Gastrocnemius medialis (tissue), 4 donors: Measurements from ENCODE around the gene DHRS7. TPM values are rescaled to one million over a fixed set of nuclear protein-coding genes. Genes with fewer than 3 reads are reported as not detected.

ENCODE experiments used
- ATAC-seq, 2 donors: fragments of 150-250 bp; one replicate each; pipeline ENCODE4 v1.9.1; 2016
- DNase-seq, 2 donors: peaks; one replicate each; pipeline ENCODE4 v3.0.0-alpha.2; 2019
- H3K27ac ChIP-seq, 4 donors: fragments of 200-600 bp; sonication (generic); 1 replicate in 1 of 4; 2 replicates in 3 of 4; pipeline ENCODE4 v1.5.1; 2016 to 2018; ENCODE audit warnings: mild to moderate bottlenecking in 2 of 4, moderate library complexity in 1 of 4
- H3K27me3 ChIP-seq, 3 donors: fragments of 200-600 bp; sonication (generic) in 2 of 3; 1 replicate in 1 of 3; 2 replicates in 2 of 3; pipeline versions ENCODE4 v1.5.1 to v1.6.0; 2016 to 2019; ENCODE audit warnings: mild to moderate bottlenecking in 1 of 3, moderate library complexity in 1 of 3
- H3K36me3 ChIP-seq, 2 donors: fragments of 200-600 bp; sonication (generic) in 1 of 2; one replicate each; pipeline ENCODE4 v1.5.1; 2017 to 2018
- H3K4me1 ChIP-seq, 2 donors: fragments of 200-600 bp; sonication (generic) in 1 of 2; one replicate each; pipeline ENCODE4 v1.5.1; 2016 to 2017; ENCODE audit warnings: mild to moderate bottlenecking in 2 of 2
- H3K4me3 ChIP-seq, 4 donors: fragments of 200-600 bp; sonication (generic) in 3 of 4; 1 replicate in 1 of 4; 2 replicates in 3 of 4; pipeline ENCODE4 v1.5.1; 2016 to 2019; ENCODE audit warnings: mild to moderate bottlenecking in 2 of 4
- H3K9me3 ChIP-seq, 3 donors: fragments of 200-600 bp; sonication (generic) in 2 of 3; 1 replicate in 1 of 3; 2 replicates in 2 of 3; pipeline ENCODE4 v1.5.1; 2016 to 2019
- POLR2A ChIP-seq, 2 donors: fragments of 450-650 bp; IDR thresholded peaks; one replicate each; pipeline ENCODE4 v1.6.1; 2017; ENCODE audit warnings: antibody characterized with exemption in 2 of 2, mild to moderate bottlenecking in 2 of 2, moderate library complexity in 2 of 2
- in situ Hi-C, 4 donors: fragments of 200-750 bp; cut with MboI; loops; one replicate each; pipeline versions ENCODE4 v1.15.0 to v1.8.0; 2017; ENCODE audit warnings: low sequenced_read_pairs in 4 of 4
- intact Hi-C: fragments of 100-400 bp; cut with DNase I; formaldehyde crosslinking; loops from one replicate; pipeline ENCODE4 v1.15.1; 2023; ENCODE audit warnings: low total_unique reads
- total RNA-seq, 4 donors: library from RNA; depleted of rRNA; stranded (reverse); fragments of >200 nt; gene quantifications; one replicate each; pipeline versions ENCODE4 v1.1.0 to v1.2.3, GENCODE V29; 2016
- TF ChIP-seq, protein P1 (sequence below), 5 experiments: fragments of 450-650 bp in 3 of 5; fragments of 200-600 bp in 2 of 5; sonication (generic) in 2 of 5; IDR thresholded peaks in 4 of 5; conservative IDR thresholded peaks in 1 of 5; 1 replicate in 4 of 5; 2 replicates in 1 of 5; pipeline ENCODE4 v1.5.1; 2016 to 2019; ENCODE audit warnings: antibody characterized with exemption in 5 of 5, mild to moderate bottlenecking in 3 of 5, moderate library complexity in 3 of 5

Gene DHRS7
- total RNA-seq, 4 donors from 2014 or later, result 937 to 2,179 (median 1,242) TPM

DNA sequence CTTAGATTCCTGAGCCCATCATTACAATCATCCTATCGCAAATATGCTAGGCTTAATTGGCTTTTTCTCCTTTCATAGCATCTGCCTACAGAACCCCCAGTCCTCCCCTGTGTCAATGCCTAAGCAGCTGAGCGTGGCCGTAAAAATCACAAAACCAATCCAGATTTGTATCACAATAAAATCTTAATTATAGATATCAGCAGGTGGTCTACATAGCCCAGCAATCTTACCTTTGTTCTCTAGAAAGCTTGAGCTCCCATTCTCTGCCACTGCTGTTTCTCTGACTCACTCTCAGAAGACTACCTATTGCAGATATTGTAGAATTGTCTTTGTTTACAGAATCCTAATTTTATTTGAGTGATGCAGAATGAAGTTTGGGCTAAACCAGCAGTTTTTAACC, 46.0 kb upstream of the DHRS7 start:
- no peak overlapping the region for H3K27ac ChIP-seq
- H3K36me3 ChIP-seq, result no peaks in the 10 kb centered on the region
- in situ Hi-C loops, result loop anchor here in 1 of 4 donors (25.0 kb wide), 1 partner anchor 101 kb away; no protein-coding TSS in a partner anchor
- TF ChIP-seq POLR2A (IDR thresholded peaks at IDR 0.05), result no peak
- TF ChIP-seq, protein P1, sequence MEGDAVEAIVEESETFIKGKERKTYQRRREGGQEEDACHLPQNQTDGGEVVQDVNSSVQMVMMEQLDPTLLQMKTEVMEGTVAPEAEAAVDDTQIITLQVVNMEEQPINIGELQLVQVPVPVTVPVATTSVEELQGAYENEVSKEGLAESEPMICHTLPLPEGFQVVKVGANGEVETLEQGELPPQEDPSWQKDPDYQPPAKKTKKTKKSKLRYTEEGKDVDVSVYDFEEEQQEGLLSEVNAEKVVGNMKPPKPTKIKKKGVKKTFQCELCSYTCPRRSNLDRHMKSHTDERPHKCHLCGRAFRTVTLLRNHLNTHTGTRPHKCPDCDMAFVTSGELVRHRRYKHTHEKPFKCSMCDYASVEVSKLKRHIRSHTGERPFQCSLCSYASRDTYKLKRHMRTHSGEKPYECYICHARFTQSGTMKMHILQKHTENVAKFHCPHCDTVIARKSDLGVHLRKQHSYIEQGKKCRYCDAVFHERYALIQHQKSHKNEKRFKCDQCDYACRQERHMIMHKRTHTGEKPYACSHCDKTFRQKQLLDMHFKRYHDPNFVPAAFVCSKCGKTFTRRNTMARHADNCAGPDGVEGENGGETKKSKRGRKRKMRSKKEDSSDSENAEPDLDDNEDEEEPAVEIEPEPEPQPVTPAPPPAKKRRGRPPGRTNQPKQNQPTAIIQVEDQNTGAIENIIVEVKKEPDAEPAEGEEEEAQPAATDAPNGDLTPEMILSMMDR (IDR thresholded peaks at IDR 0.05 in 4 of 5, conservative IDR thresholded peaks at IDR 0.05 in 1 of 5), result no peak
- peaks cover 12 to 16% of the 10 kb centered on the region in 2 donors for H3K4me1 ChIP-seq
- DNase-seq (no peak), ATAC-seq (no peak)
- no peaks in the 10 kb centered on the region for H3K9me3 ChIP-seq
- intact Hi-C loops, result no loop called here
- no peak overlapping the region for H3K4me3 ChIP-seq
- no peaks in the 10 kb centered on the region for H3K27me3 ChIP-seq

DNA sequence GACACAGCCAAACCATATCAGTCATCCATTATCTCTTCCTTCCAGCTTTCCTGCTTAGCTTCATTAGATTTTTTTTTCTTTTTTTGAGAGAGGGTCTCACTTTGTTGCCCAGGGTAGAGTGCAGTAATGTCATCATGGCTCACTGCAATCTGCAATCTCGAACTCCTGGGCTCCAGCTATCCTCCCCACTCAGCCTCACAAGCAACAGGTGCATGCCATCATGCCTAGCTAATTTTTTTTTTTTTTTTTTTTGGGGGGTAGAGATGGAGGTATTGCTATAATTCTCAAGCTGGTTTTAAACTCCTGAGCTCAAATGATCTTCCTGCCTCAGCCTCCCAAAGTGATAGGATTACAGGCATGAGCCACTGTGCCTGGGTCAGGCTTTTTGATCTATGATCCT, 45.5 kb upstream of the DHRS7 start:
- in situ Hi-C loops (loop anchor here in 1 of 4 donors (25.0 kb wide), 1 partner anchor 102 kb away; no protein-coding TSS in a partner anchor), intact Hi-C loops (no loop called here)
- Histone ChIP-seq H3K36me3 (no peaks in the 10 kb centered on the region), H3K9me3 (no peaks in the 10 kb centered on the region), H3K4me1 (peaks cover 9 to 11% of the 10 kb centered on the region in 2 donors), H3K27ac (no peak overlapping the region), H3K27me3 (no peaks in the 10 kb centered on the region), H3K4me3 (no peak overlapping the region)
- TF ChIP-seq POLR2A (IDR thresholded peaks at IDR 0.05), result no peak
- TF ChIP-seq, protein P1 (IDR thresholded peaks at IDR 0.05 in 4 of 5, conservative IDR thresholded peaks at IDR 0.05 in 1 of 5), result no peak
- ATAC-seq (no peak), DNase-seq (no peak)

DNA sequence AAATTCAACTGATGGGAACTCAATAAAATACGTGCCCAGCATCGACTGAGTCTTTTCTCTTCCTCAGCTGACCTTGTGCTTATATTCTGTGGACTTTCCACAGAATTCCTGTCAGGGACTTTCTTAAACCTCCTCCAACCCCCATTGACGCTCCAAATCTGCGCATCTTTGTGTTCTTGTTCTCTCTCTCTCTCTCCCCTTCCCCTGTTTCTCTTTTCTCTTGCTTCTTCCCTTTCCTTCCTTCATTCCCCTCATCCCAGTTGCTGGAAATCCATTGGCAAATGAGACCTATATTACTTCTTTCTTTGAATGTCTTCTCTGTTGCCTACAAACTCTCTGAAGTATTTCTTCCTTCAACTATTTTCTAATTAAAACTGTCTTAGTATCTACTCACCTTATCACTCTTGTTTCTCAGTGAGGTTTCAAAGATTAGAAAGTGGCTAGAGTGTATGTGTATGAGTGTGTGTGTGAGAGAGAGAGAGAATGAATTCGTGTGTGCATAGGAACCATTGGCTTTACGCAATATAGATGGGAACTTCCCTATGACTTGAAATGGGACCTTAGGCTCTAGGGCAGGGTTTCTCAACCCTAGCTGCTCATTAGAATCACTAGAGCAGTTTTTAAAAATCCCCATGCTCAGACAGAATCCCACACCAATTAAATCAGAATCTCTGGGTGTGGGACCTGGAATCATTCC, 41.8 kb upstream of the DHRS7 start:
- intact Hi-C loops, result no loop called here
- Histone ChIP-seq H3K4me1 (peaks cover 11 to 15% of the 10 kb centered on the region in 2 donors), H3K9me3 (no peaks in the 10 kb centered on the region), H3K4me3 (no peak overlapping the region), H3K27ac (no peak overlapping the region), H3K27me3 (no peaks in the 10 kb centered on the region), H3K36me3 (no peaks in the 10 kb centered on the region)
- ATAC-seq (no peak), DNase-seq (no peak)
- in situ Hi-C loops, result loop anchor here in 1 of 4 donors (25.0 kb wide), 1 partner anchor 105 kb away; no protein-coding TSS in a partner anchor
- TF ChIP-seq POLR2A (IDR thresholded peaks at IDR 0.05), result no peak
- TF ChIP-seq, protein P1 (IDR thresholded peaks at IDR 0.05 in 4 of 5, conservative IDR thresholded peaks at IDR 0.05 in 1 of 5), result no peak

DNA sequence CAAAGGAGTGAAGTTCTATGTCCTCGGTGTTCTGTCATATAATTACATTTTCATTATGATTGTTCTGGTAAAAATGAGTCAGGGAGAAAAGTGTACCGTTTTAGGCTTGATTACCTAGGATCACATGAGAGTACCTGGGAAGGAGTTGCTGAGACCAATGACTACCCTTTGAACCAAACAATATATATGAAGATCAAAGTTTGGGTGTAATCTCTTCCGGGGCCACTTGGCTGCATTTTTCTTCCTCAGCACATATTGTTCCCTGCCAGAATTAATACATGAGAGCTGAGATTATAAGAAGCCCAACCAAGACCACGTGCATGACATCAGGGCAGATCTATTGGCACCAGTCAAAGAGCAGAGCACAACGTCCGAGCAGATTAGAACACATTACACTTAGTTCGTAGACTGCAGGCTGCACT, 41.1 kb upstream of the DHRS7 start:
- intact Hi-C loops, result no loop called here
- no peaks in the 10 kb centered on the region for H3K9me3 ChIP-seq
- H3K36me3 ChIP-seq, result no peaks in the 10 kb centered on the region
- TF ChIP-seq, protein P1 (IDR thresholded peaks at IDR 0.05 in 4 of 5, conservative IDR thresholded peaks at IDR 0.05 in 1 of 5), result no peak
- no peak for TF ChIP-seq POLR2A (IDR thresholded peaks at IDR 0.05)
- in situ Hi-C loops, result loop anchor here in 1 of 4 donors (25.0 kb wide), 1 partner anchor 106 kb away; no protein-coding TSS in a partner anchor
- no peak overlapping the region for H3K4me3 ChIP-seq
- H3K27ac ChIP-seq, result no peak overlapping the region
- no peaks in the 10 kb centered on the region for H3K27me3 ChIP-seq
- ATAC-seq, result no peak
- no peak for DNase-seq
- peaks cover 11 to 15% of the 10 kb centered on the region in 2 donors for H3K4me1 ChIP-seq
